Measurements from ENCODE around the gene DET1.

Gene DET1

DNA sequence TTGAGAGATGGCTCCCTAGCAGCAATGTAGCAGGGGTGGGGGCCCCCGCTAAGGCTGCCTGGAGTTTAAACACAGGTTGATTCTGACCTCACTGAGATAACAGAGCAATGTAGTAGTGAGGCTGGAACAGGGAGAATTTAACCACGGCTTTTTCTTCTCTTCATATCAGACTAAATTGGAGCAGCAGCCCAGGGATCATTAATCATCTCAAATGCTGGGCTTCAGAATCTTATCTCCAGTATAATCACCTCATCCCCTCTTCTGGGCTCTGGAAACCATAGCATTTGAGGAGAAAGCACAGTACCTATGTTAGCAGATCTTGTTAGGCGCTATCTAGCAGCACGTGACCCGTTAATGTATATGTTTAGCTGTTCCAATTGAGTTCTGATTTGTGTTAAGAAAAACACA is 25.4 kb upstream of the DET1 start:
- 68% methylated on average over 5 of the region's 5 CpGs for WGBS
- Histone ChIP-seq H3K9ac (ENCODE audit: low read length) (no peak overlapping the region), H2AK5ac (ENCODE audit: low read length, severe bottlenecking) (no peak overlapping the region), H3K4ac (ENCODE audit: low read depth in 1 of 2, low read length in 2 of 2) (no peak overlapping the region), H3K4me2 (ENCODE audit: low read length, poor library complexity, severe bottlenecking) (no peak overlapping the region), H3K23ac (ENCODE audit: low read length in 2 of 2) (no peak overlapping the region), H2AFZ (ENCODE audit: low read depth, low read length) (no peak overlapping the region), H3K27me3 (ENCODE audit: control insufficient read depth in 1 of 2, insufficient read depth in 1 of 2, low read length in 2 of 2) (peaks cover 4 to 27% of the 10 kb centered on the region in 2 experiments), H3K79me1 (replicated peaks; ENCODE audit: low read length, poor library complexity, severe bottlenecking) (no peaks in the 10 kb centered on the region), H3K4me3 (ENCODE audit: insufficient read depth in 1 of 2, low read depth in 1 of 2, low read length in 2 of 2) (no peak overlapping the region), H3K9me3 (ENCODE audit: control insufficient read depth, low read length) (no peaks in the 10 kb centered on the region), H3K36me3 (ENCODE audit: control insufficient read depth in 1 of 2, insufficient read depth in 2 of 2, low read depth in 1 of 2, low read length in 2 of 2) (no peaks in the 10 kb centered on the region), H3K18ac (ENCODE audit: low read depth in 1 of 2, low read length in 2 of 2) (no peak overlapping the region), H2BK5ac (ENCODE audit: low read depth, low read length, poor library complexity, severe bottlenecking) (no peak overlapping the region), H4K91ac (ENCODE audit: low read length) (no peak overlapping the region), H2BK15ac (ENCODE audit: low read depth, poor library complexity, severe bottlenecking) (no peak overlapping the region), H2BK12ac (ENCODE audit: low read length in 2 of 2) (no peak overlapping the region), H4K8ac (ENCODE audit: low read length) (no peak overlapping the region), H3K14ac (ENCODE audit: low read length in 2 of 2) (no peak overlapping the region), H3K27ac (ENCODE audit: low read length, poor library complexity, severe bottlenecking) (no peak overlapping the region), H2BK120ac (ENCODE audit: low read depth, low read length) (no peak overlapping the region), H3K4me1 (ENCODE audit: control insufficient read depth, insufficient read depth, low read depth, low read length) (no peaks in the 10 kb centered on the region)
- DNase-seq = no peak

DNA sequence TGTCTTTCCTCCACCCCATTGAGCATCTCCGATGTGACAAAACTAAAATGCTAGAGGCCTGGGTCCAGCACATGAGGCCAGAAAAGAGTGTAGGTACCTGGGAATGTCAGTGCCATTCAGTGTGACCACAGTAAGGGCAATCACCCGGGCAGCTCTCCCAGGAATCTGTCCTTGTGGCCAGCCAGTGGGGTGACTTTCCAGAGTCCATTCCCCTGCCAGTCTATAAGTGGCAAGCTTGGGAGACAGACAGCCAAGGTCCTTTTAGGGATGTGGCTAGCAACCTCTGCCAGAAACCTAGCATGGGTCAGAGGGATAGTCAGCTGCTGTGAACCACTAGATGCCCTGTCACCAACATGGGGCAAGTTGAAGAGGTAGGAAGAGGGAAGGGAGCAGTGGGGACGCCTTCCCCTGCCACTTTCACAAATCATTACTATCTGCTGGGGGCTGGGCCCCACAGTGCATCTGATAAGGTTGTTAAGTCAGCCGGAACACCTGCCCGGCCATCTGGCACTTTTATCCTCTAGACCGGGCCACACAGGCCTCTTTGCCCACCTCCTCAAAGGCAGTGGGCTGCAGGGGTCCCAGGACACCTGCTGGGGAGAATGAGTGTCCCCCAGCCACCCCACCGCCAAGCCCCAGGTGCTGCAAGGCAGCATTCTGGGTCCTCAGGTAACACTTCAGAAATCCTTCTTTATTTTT is 24.8 kb upstream of the DET1 start:
- no peak for DNase-seq

GRCh38 chr15:88568589-88568988 is 22.1 kb upstream of the DET1 start:
- H2BK5ac ChIP-seq (ENCODE audit: low read depth, low read length, poor library complexity, severe bottlenecking) = no peak overlapping the region
- H3K79me1 ChIP-seq (replicated peaks; ENCODE audit: low read length, poor library complexity, severe bottlenecking) = no peaks in the 10 kb centered on the region

More for the DNA sequence above, 24.8 kb upstream of the DET1 start:
- Histone ChIP-seq H3K4me3 (ENCODE audit: insufficient read depth in 1 of 2, low read depth in 1 of 2, low read length in 2 of 2) (no peak overlapping the region), H3K4me2 (ENCODE audit: low read length, poor library complexity, severe bottlenecking) (no peak overlapping the region), H3K79me1 (replicated peaks; ENCODE audit: low read length, poor library complexity, severe bottlenecking) (no peaks in the 10 kb centered on the region), H3K9me3 (ENCODE audit: control insufficient read depth, low read length) (no peaks in the 10 kb centered on the region), H3K36me3 (ENCODE audit: control insufficient read depth in 1 of 2, insufficient read depth in 2 of 2, low read depth in 1 of 2, low read length in 2 of 2) (no peaks in the 10 kb centered on the region), H2BK15ac (ENCODE audit: low read depth, poor library complexity, severe bottlenecking) (no peak overlapping the region), H3K9ac (ENCODE audit: low read length) (no peak overlapping the region), H3K14ac (ENCODE audit: low read length in 2 of 2) (no peak overlapping the region), H4K91ac (ENCODE audit: low read length) (no peak overlapping the region), H3K27ac (ENCODE audit: low read length, poor library complexity, severe bottlenecking) (no peak overlapping the region), H2BK120ac (ENCODE audit: low read depth, low read length) (no peak overlapping the region), H3K23ac (ENCODE audit: low read length in 2 of 2) (no peak overlapping the region), H3K4me1 (ENCODE audit: control insufficient read depth, insufficient read depth, low read depth, low read length) (no peaks in the 10 kb centered on the region), H3K27me3 (ENCODE audit: control insufficient read depth in 1 of 2, insufficient read depth in 1 of 2, low read length in 2 of 2) (peaks cover 4 to 27% of the 10 kb centered on the region in 2 experiments), H2AK5ac (ENCODE audit: low read length, severe bottlenecking) (no peak overlapping the region), H4K8ac (ENCODE audit: low read length) (no peak overlapping the region), H3K4ac (ENCODE audit: low read depth in 1 of 2, low read length in 2 of 2) (no peak overlapping the region), H2BK12ac (ENCODE audit: low read length in 2 of 2) (no peak overlapping the region), H2AFZ (ENCODE audit: low read depth, low read length) (no peak overlapping the region), H3K18ac (ENCODE audit: low read depth in 1 of 2, low read length in 2 of 2) (no peak overlapping the region), H2BK5ac (ENCODE audit: low read depth, low read length, poor library complexity, severe bottlenecking) (no peak overlapping the region)
- 68% methylated on average over 7 of the region's 7 CpGs for WGBS

GRCh38 chr15:88564741-88565140 is 18.3 kb upstream of the DET1 start:
- Histone ChIP-seq H3K27me3 (ENCODE audit: control insufficient read depth in 1 of 2, insufficient read depth in 1 of 2, low read length in 2 of 2) (peaks cover 0 to 4% of the 10 kb centered on the region in 2 experiments), H2BK5ac (ENCODE audit: low read depth, low read length, poor library complexity, severe bottlenecking) (no peak overlapping the region), H3K23ac (ENCODE audit: low read length in 2 of 2) (no peak overlapping the region), H2BK12ac (ENCODE audit: low read length in 2 of 2) (no peak overlapping the region), H3K79me1 (replicated peaks; ENCODE audit: low read length, poor library complexity, severe bottlenecking) (no peaks in the 10 kb centered on the region), H4K91ac (ENCODE audit: low read length) (no peak overlapping the region), H2AFZ (ENCODE audit: low read depth, low read length) (no peak overlapping the region), H3K27ac (ENCODE audit: low read length, poor library complexity, severe bottlenecking) (no peak overlapping the region), H3K9me3 (ENCODE audit: control insufficient read depth, low read length) (no peaks in the 10 kb centered on the region), H3K14ac (ENCODE audit: low read length in 2 of 2) (no peak overlapping the region), H3K18ac (ENCODE audit: low read depth in 1 of 2, low read length in 2 of 2) (no peak overlapping the region), H4K8ac (ENCODE audit: low read length) (no peak overlapping the region), H3K4me3 (ENCODE audit: insufficient read depth in 1 of 2, low read depth in 1 of 2, low read length in 2 of 2) (no peak overlapping the region), H3K4me2 (ENCODE audit: low read length, poor library complexity, severe bottlenecking) (peak overlapping the region; percentile 12), H3K4me1 (ENCODE audit: control insufficient read depth, insufficient read depth, low read depth, low read length) (no peaks in the 10 kb centered on the region), H2BK15ac (ENCODE audit: low read depth, poor library complexity, severe bottlenecking) (no peak overlapping the region), H2BK120ac (ENCODE audit: low read depth, low read length) (no peak overlapping the region), H3K9ac (ENCODE audit: low read length) (no peak overlapping the region), H3K36me3 (ENCODE audit: control insufficient read depth in 1 of 2, insufficient read depth in 2 of 2, low read depth in 1 of 2, low read length in 2 of 2) (no peaks in the 10 kb centered on the region), H2AK5ac (ENCODE audit: low read length, severe bottlenecking) (no peak overlapping the region), H3K4ac (ENCODE audit: low read depth in 1 of 2, low read length in 2 of 2) (no peak overlapping the region)
- DNase-seq = no peak
- 90% methylated on average over 3 of the region's 3 CpGs for WGBS

More at GRCh38 chr15:88568589-88568988, 22.1 kb upstream of the DET1 start:
- no peak overlapping the region for H2BK120ac ChIP-seq (ENCODE audit: low read depth, low read length)
- no peak overlapping the region for H2BK15ac ChIP-seq (ENCODE audit: low read depth, poor library complexity, severe bottlenecking)
- no peak overlapping the region for H3K4ac ChIP-seq (ENCODE audit: low read depth in 1 of 2, low read length in 2 of 2)
- no peak overlapping the region for H4K8ac ChIP-seq (ENCODE audit: low read length)
- no peak overlapping the region for H2BK12ac ChIP-seq (ENCODE audit: low read length in 2 of 2)
- no peak overlapping the region for H2AK5ac ChIP-seq (ENCODE audit: low read length, severe bottlenecking)
- H3K27me3 ChIP-seq (ENCODE audit: control insufficient read depth in 1 of 2, insufficient read depth in 1 of 2, low read length in 2 of 2) = peaks cover 0 to 27% of the 10 kb centered on the region in 2 experiments
- H3K4me1 ChIP-seq (ENCODE audit: control insufficient read depth, insufficient read depth, low read depth, low read length) = no peaks in the 10 kb centered on the region
- 85% methylated on average over 5 of the region's 6 CpGs for WGBS
- H3K9me3 ChIP-seq (ENCODE audit: control insufficient read depth, low read length) = no peaks in the 10 kb centered on the region
- no peak overlapping the region for H3K23ac ChIP-seq (ENCODE audit: low read length in 2 of 2)
- DNase-seq = no peak
- H3K4me3 ChIP-seq (ENCODE audit: insufficient read depth in 1 of 2, low read depth in 1 of 2, low read length in 2 of 2) = no peak overlapping the region
- H3K36me3 ChIP-seq (ENCODE audit: control insufficient read depth in 1 of 2, insufficient read depth in 2 of 2, low read depth in 1 of 2, low read length in 2 of 2) = no peaks in the 10 kb centered on the region
- H3K4me2 ChIP-seq (ENCODE audit: low read length, poor library complexity, severe bottlenecking) = no peak overlapping the region
- H3K9ac ChIP-seq (ENCODE audit: low read length) = no peak overlapping the region
- H3K27ac ChIP-seq (ENCODE audit: low read length, poor library complexity, severe bottlenecking) = no peak overlapping the region
- no peak overlapping the region for H4K91ac ChIP-seq (ENCODE audit: low read length)
- H3K18ac ChIP-seq (ENCODE audit: low read depth in 1 of 2, low read length in 2 of 2) = no peak overlapping the region
- H3K14ac ChIP-seq (ENCODE audit: low read length in 2 of 2) = no peak overlapping the region
- no peak overlapping the region for H2AFZ ChIP-seq (ENCODE audit: low read depth, low read length)
